Activated CD8-positive, alpha-beta memory T cell treated with anti-CD3 and anti-CD28 coated beads for 4 hours (primary cell): ENCODE measurements around the gene ABHD16B.
"Not testable (repeated sequence)": the region's sequence is repeated elsewhere in the genome, so short reads cannot be mapped to it uniquely, and the experiment has no call there.

Experiments used
- DNase-seq, 2 donors: peaks; one replicate each; pipeline ENCODE4 v3.0.0-alpha.2; 2020; ENCODE audit warnings: low read depth in 2 of 2

The ABHD16B gene

GRCh38 chr20:63834491-63834880 is 26.8 kb upstream of the ABHD16B start:
- no peak for DNase-seq

- DNase-seq = no peak
Measured at GRCh38 chr20:63835021-63835858, 26.1 kb upstream of the ABHD16B start.

- DNase-seq = no peak
Measured at GRCh38 chr20:63836458-63837344, 24.6 kb upstream of the ABHD16B start.

- DNase-seq = no peak
Measured at GRCh38 chr20:63837479-63837878, 23.8 kb upstream of the ABHD16B start.

- no peak for DNase-seq
Measured at GRCh38 chr20:63839620-63840019, 21.7 kb upstream of the ABHD16B start.

GRCh38 chr20:63840405-63840828 is 20.9 kb upstream of the ABHD16B start:
- no peak for DNase-seq

GRCh38 chr20:63842258-63842657 is 19.0 kb upstream of the ABHD16B start:
- no peak for DNase-seq

- DNase-seq = no peak
Measured at GRCh38 chr20:63843222-63843621, 18.1 kb upstream of the ABHD16B start.

- DNase-seq = no peak
Measured at GRCh38 chr20:63843778-63844177, 17.5 kb upstream of the ABHD16B start.

GRCh38 chr20:63844511-63844991 is 16.7 kb upstream of the ABHD16B start:
- DNase-seq = no peak

GRCh38 chr20:63846128-63846771 is 15.0 kb upstream of the ABHD16B start:
- DNase-seq = no peak

- no peak for DNase-seq
Measured at GRCh38 chr20:63846888-63847236, 14.4 kb upstream of the ABHD16B start.

- no peak for DNase-seq
Measured at GRCh38 chr20:63847237-63848002, 13.9 kb upstream of the ABHD16B start.

- DNase-seq = no peak
Measured at GRCh38 chr20:63848003-63848911, 13.0 kb upstream of the ABHD16B start.

GRCh38 chr20:63850689-63851547 is 10.4 kb upstream of the ABHD16B start:
- no peak for DNase-seq

- DNase-seq = not testable (repeated sequence)
Measured at GRCh38 chr20:63851548-63851943, 9.8 kb upstream of the ABHD16B start.

- DNase-seq = not testable (repeated sequence)
Measured at GRCh38 chr20:63853733-63854068, 7.6 kb upstream of the ABHD16B start.

- DNase-seq = no peak
Measured at GRCh38 chr20:63854069-63854765, 7.1 kb upstream of the ABHD16B start.
